ENCODE measurements around the gene KAZN.
A peak's percentile ranks its signal among the peaks of the same experiment; 100 is the strongest.
"Not testable (repeated sequence)": the region's sequence is repeated elsewhere in the genome, so short reads cannot be mapped to it uniquely, and the experiment has no call there.

Gene KAZN

DNA sequence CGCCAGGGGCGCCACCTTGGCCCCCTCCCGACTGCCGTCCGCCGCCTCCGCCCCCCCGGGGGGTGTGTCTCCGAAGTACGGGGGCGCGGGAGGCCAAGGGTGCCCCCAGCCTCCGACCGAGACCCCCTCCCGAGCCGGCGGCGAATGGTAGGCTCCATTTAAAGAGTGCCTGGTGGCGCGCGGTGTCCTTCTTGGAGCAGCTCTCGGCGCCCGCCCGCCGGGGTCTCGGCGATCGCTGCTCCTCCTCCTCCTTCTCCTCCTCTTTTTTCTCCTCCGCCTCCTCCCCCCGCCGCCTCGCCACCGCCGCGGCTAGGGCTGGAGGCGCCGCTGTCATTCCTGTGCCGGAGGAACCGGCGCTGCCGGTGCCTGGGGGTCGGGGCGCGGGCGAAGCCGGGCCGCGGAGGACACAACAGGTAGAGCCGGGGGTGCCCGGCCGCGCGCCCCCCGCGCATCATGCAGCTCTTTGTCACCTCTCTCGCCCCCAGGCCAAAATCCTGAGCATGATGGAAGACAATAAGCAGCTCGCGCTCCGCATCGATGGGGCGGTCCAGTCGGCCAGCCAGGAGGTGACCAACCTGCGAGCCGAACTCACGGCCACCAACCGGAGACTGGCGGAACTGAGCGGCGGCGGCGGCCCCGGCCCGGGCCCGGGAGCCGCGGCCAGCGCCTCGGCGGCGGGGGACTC is at the start of gene KAZN:
TSS of gene KAZN (plus strand) at position 188 of the 685 bp plus-strand sequence.
- no peak for DNase-seq (ENCODE audit: low read depth)

DNA sequence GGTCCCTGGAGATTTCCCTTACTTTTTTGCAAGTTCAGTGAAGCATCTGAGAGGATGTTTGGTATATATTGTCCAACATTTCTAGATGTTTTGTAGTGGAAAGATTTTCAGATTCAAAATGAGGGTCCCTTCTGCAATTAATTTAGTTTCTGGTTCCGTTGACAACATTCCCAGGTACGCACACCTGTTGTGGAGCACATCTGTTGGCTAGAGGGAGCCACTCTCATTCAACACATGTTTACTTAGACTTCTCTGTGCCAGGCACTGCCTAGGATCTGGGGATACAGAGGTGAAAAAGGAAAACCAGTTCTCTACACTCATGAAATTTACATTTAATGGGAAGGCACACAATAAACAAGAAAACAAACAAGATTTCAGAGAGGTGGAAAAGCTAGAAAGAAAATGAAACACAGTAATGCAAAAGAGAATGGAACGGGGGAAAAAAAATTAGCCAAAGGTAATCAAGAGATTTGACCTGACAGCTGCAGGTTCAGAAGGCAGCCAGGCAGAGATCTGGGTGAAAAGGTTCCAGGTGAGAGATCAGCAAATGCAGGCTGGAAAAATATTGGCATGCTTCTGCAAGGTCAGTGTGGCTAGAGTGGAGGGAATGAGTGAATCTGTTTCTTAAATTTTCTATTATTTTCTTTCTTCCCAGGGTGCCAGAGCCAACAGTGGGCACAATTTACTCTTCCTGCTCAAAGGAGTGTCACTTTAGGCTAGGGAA is 48.4 kb upstream of the KAZN start:
- DNase-seq (ENCODE audit: low read depth): no peak

DNA sequence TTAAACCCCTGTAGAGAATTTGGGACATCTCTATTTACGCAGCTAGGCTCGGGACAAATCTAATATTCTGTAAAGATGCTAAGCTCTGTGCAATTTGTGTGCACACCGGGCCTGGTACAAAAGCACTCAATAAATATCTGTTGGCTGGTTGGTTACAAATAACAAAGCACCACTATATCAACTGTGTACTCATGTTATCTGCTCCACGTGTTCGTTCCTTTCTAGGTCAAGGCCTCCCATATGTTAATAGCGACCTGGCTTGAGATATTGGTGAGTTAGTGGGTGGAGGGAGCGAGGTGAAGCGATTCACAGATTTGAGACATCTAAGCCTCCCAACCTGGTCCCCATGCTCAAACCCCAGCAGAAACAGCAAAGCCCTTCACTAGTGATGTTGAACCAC is 47.1 kb upstream of the KAZN start:
- no peak for DNase-seq (ENCODE audit: low read depth)

- DNase-seq (ENCODE audit: low read depth): no peak
Measured at GRCh38 chr1:14552246-14552965, 46.1 kb upstream of the KAZN start.

GRCh38 chr1:14553711-14554110 is 44.8 kb upstream of the KAZN start:
- peak; percentile 61 for DNase-seq (ENCODE audit: low read depth)

- DNase-seq (ENCODE audit: low read depth): no peak
Measured at GRCh38 chr1:14555091-14555490, 43.4 kb upstream of the KAZN start.

DNA sequence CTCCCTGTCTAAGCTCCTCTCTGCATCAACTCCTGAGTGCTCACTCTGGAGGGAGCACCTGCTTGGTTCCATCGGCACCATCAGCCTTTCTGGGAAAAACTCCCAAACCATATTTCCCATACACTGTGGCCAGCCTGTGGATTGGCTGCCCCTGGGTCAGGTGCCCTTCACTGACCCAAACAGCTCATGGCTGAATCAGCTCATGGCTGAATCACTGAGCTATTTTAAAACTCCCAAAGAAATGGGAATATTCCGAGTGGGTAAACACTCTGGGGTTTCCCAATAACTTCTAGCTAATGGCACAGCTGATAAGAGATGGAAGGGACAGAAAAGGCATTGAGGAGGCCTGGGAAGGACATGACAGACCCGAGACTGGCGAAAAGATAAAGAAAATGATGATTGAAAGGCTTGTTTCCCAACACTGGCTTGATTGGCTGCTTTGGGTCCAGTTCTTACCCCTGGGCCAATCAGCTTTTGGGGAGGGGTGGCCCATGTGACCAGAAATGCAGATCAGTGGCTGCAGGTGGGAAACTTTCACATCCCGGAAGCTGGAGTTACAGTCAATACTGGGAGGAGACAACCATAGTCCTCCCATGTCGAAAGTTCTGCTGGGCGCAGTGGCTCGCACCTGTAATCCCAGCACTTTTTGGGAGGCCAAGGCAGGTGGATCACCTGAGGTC is 37.3 kb upstream of the KAZN start:
- no peak for DNase-seq (ENCODE audit: low read depth)

- DNase-seq (ENCODE audit: low read depth): no peak
Measured at GRCh38 chr1:14565090-14565489, 33.4 kb upstream of the KAZN start.

DNA sequence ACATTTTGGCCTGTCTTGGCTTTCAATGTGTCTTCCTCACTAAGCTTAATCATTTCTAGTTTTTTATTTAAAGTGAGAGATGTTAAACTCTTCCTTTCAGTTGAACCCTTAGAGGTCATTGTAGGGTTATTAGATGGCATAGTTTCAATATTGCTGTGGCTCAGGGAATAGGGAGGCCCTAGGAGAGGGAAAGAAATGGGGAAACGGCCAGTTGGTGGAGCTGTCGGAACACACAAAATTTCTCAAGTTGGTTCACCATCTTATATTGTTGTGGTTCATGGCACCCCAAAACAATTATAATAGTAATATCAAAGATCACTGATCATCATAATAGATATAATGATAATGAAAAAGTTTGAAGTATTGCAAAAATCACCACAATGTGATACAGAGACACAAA is 31.4 kb upstream of the KAZN start:
- DNase-seq (ENCODE audit: low read depth): no peak

DNA sequence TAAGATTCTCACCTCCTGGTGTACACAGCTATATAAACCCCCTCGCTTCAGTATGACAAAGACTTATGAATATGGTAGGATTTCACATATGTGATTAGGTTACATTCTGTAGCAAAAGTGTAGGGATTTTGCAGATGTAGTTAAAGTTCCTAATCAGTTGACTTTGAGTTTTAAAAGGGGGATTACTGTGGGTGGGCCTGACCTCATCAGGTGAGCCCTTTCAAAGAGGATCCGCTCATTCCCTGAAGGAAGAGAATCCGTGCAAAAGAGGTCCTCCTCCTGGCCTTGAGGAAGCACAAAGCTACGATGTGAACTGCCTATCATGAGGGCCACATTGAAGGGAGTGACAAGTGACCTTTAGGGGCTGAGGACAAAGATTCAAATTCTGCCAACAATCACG is 30.6 kb upstream of the KAZN start:
- no peak for DNase-seq (ENCODE audit: low read depth)

DNA sequence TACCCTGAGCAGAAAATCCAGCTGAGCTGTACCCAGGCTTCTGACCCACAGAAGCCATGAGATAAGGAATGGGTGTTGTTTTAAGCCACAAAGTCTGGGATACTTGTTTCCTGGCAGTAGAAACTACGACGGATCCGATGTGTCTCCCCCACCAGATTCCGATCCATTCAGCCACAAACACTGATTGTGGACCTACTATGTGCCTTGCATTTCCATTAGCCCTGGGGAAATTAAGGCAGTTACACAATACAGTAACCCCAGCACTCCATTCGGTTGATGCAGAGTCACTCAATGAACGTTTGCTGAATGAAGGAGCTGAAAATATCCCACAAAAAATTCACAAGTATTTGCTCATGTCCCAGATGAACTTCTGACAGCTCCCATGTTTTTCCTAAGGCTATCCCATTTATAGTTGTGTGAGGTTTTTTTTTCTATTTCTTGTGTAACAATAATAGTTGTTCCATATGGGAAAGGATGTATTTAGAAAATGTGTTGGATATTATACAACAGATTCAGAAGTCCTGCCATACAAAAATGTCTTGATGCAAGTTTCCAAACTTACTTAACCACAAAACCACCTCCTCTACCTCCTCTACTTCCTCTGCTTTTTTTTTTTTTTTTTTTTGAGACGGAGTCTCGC is 29.6 kb upstream of the KAZN start:
- no peak for DNase-seq (ENCODE audit: low read depth)

DNA sequence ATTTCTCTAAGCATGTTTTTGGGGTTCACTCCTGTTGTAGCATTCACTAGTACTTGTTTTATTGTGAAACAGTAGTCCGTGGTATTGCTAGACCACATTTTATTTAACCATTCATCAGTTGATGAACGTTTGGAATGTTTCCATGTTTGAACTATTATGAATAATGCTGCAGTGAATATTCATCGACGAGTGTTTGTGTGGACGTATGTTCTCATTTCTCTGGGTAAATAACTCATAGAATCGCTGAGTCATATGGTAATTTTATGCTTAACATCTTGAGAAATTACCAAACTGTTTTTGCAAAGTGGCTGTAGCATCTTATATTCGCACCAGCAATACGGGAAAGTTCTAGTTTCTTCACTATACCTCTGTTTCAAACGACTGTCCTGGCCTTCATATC is 28.0 kb upstream of the KAZN start:
- DNase-seq (ENCODE audit: low read depth): peak; percentile 64

DNA sequence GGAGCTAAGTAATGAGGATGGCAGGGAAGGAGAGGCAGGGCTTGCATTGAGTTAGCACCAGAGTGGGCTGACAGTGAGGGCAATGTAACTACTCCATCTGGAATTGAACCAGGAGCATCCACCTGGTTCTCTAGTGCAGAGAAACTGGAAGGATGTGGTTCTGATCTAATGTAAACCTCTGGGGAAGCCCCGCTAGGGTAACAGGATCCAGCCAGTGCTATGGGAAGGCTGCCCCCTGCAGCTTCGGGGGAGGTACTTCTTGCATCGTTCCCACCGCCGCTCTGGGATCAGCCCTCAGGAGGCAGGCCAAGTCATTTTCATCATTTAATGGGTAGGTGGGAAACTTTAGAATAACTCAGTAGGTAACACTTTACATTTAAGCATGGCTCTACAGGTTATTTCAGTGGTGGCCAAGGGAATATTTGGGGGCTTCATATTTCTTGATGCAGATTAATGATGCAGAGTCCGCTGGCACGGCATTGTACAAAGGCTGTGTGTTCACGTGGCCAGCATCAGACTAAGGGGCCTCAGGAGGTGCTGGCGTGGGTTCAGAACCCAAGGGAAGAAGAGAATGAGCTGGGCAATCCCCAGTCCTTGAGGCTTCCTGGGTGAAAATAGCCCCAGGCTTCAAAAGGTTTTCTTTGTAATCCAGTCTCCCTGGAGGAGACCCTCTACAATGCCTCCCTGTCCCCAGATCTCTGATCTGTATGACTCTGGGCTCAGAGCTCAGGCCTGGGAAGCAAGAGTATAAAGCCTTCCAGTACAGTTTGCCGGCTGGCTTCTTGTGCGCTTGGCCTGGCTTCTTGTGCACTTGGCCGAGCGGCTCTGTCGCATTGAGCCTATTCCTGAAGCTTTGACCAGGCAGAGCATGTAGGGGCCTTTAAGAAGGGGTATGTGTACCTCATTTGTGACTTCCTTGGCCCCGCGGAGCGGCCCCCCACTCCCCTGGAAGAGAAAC is 26.4 kb upstream of the KAZN start:
- no peak for DNase-seq (ENCODE audit: low read depth)

DNA sequence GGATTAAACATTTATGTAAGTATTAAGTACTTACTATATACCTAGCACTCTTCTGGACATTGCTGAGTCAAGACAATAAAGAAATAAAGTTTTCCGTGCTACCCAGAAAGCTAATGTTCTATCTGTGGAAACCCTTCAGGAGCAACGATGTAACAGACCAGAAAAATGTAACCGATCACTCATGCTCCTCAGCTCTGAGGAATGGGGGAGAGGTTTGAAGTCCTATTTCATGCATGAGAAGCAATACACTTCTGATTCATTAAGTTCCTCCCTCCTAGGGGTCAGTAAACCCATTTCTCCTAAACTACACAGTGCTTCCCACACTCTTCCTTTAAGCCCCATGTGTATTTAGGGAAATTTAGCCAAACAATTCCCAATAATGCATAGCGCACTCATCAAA is 25.6 kb upstream of the KAZN start:
- DNase-seq (ENCODE audit: low read depth): no peak

DNA sequence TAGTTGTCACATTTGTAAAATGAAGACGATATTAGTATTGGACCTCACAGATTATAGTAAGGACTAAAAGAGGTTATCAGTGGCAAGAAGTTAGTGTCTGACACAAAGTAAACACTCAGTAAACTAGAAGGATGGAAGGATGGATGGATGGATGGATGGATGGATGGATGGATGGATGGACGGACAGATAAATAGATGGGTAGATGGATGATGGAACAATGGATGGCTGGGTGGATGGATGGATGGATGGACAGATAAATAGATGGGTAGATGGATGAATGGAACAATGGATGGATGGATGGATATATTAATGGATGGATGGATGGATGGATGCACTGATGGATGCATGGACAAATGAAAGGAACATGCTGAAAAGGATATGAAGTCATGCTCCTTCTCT is 22.3 kb upstream of the KAZN start:
- DNase-seq (ENCODE audit: low read depth): no peak

GRCh38 chr1:14577261-14577660 is 21.2 kb upstream of the KAZN start:
- no peak for DNase-seq (ENCODE audit: low read depth)

GRCh38 chr1:14578156-14578555 is 20.3 kb upstream of the KAZN start:
- peak; percentile 34 for DNase-seq (ENCODE audit: low read depth)

DNA sequence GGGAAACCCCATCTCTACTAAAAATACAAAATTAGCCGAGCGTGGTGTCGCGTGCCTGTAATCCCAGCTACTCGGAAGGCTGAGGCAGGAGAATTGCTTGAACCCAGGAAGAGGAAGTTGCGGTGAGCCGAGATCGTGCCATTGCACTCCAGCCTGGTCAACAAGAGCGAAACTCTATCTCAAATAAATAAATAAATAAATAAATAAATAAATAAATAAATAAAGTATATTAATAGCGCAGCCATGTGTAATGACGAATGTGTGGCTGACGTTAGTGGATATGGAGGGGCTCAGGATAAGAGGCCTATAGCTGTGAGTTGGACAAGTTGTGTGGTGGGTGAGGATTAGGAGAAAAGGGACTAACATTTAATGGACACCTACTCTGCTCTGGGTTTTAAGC is 18.2 kb upstream of the KAZN start:
- DNase-seq (ENCODE audit: low read depth): not testable (repeated sequence)

DNA sequence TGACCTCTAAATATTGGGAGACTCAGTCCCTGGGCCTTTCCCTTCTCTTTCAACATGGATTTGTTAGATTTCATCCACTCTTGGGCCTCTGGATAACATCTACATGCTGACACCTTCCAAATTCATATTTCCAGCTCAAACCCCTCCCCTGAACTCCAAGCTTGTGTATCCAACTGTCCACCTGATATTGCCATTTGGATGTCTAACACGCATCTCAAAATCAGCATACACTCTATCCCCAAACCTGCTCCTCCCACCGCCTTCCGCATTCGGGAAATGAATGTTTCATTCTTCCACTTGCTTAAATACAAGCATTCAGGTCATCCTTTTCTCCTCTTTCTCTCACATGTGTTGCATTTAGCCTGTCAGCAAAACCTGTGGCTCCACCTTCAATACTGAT is 17.5 kb upstream of the KAZN start:
- DNase-seq (ENCODE audit: low read depth): no peak

GRCh38 chr1:14583788-14584187 is 14.7 kb upstream of the KAZN start:
- no peak for DNase-seq (ENCODE audit: low read depth)

- no peak for DNase-seq (ENCODE audit: low read depth)
Measured at GRCh38 chr1:14585728-14586127, 12.8 kb upstream of the KAZN start.

Measured in fibroblast of gingiva (primary cell).